Stimulated activated CD8-positive, alpha-beta memory T cell treated with anti-CD3 and anti-CD28 coated beads, Interleukin-4, amount 100 ng/mL, for 24 hours (primary cell): ENCODE results near the gene SLCO6A1.

Experiments used
- DNase-seq: peaks from one replicate; pipeline ENCODE4 v3.0.0-alpha.2; 2020; ENCODE audit warnings: low read depth

Gene SLCO6A1

DNA sequence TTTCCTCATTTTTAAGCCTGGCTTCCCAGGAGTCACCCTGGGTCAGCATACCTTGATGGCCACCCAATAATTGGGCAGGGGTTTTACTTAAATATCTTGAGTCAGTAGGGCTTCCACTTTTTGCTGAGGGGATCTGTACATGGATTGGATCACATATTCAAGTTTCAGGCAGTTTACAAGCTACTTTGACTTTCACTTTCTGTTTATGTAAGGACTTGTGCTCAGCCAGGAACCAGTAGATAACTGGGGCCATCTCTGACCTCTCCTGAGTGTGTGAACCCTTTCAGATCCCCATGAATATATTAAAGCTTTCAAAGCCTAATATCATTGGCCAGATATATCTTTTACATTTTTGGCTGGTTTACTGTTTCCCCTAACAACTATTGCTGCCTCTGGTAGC lies 45.1 kb downstream of the SLCO6A1 start:
- no peak for DNase-seq

DNA sequence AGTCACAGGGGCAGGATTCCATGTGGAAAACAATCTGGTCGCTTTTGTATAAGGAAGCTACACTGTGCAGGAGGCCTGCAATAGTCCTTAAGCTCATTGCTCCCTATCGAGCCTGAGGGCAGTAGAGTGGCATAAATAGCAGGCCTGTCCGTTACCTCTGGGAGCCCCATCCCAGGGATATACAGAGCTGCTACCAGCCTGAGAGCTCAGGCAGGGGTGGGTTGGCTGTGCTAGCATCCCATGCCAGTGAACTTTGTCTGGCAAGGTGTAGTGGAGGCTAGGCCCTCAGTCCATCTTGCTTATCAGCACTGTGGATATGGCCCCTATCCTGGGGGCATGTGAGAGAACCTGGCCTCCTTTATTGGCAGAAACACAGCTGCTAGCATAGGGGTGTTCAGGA lies 47.7 kb downstream of the SLCO6A1 start:
- DNase-seq = no peak

DNA sequence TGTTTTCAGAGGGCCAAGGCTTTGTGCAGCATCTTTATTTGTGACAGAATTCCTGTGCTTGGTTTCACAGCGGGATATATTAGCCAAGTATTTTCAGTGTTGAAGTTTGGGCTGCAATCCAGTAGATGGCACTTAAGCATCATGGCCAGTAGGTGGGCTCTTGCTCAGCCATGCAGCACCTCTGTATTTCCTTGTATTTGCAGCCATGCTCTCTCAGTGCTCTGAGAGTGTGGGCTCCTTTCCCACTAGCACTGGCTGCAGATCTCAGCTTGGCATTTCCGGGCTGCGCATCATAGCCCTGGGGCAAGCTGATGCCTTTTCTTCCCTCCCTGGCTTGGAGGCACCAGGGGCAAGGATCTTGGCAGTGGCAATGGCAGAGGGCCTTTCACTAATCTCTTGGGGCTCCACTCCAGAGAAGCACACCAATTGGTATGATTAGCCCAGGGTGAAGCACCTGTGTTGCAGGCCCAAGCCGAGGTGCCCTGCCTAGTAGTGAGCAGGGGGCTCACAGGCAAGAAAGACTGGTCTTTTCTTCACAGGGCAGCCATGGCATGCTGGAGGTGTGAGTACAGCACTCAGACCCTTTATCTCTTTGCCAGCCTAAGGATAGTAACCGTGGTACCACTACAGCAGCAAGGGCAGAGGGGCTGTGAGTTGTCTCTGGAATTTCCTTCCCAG lies 48.3 kb downstream of the SLCO6A1 start:
- no peak for DNase-seq

GRCh38 chr5:102433473-102433872 lies 65.3 kb downstream of the SLCO6A1 start:
- DNase-seq = no peak

GRCh38 chr5:102421647-102422046 lies 77.2 kb downstream of the SLCO6A1 start:
- no peak for DNase-seq

- DNase-seq = no peak
Measured at GRCh38 chr5:102418531-102418930, 80.3 kb downstream of the SLCO6A1 start.

DNA sequence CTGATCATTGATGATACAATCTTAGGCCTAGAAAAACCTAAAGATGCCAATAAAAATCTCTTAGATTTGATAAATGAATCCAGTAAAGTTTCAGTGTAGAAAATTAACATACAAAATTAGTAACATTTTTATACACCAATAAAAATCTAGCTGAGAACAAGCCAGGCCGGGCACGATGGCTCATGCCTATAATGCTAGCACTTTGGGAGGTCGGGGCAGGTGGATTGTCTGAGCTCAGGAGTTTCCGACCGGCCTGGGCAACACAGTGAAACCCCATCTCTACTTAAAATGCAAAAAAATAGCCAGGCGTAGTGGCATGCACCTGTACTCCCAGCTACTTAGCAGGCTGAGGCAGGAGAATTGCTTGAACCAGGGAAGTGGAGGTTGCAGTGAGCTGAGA lies 84.4 kb downstream of the SLCO6A1 start:
- no peak for DNase-seq

DNA sequence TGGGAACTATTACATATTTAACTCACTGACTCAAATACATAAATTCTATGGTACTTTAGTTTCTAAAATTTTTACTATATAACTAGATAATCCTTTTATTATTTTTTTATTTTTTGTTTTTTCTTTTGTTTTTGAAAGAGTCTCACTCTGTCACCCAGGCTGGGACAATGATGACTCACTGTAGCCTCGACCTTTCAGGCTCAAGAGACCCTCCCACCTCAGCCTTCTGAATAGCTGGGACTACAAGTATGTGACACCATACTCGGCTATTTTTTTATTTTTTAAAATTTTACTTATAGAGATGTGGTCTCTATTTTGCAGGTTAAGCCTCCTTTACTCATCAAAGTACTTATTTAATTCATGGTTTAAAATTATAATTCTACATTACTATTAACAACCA lies 110.6 kb downstream of the SLCO6A1 start:
- DNase-seq = no peak

DNA sequence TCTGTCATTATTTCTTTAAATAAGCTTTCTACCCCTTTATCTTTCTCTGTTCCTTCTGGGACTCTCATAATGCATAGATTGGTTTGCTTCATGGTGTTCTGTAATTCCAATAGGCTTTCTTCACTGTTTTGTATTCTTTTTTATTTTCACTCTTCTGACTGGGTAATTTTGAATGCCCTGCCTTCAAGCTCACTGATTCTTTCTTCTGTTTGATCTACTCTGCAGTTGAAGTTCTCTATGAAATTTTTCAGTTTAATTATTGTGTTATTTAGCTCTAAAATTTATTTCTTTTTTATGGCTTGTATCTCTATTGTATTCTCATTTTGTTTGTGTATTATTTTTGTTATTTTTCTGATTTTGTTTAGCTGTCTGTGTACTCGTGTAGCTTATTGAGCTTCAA lies 113.4 kb downstream of the SLCO6A1 start:
- no peak for DNase-seq

DNA sequence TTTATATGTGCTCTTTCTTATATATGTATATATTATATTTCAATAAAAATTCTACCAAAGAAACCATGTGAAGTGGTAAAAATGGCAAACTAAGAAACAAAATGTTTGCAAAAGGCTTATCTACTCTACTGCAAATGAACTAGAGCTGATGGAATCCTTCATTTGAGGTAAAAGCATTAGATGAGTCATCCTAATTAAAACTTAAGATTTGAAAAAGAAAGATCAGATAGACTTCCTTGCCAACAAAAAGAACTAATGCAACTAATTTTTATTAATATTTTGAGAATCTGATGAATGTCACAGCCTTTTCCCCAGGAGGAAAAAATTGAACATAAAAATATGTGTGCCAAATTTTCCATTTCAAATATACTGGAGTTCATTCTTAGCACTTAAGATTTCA lies 118.6 kb downstream of the SLCO6A1 start:
- no peak for DNase-seq

DNA sequence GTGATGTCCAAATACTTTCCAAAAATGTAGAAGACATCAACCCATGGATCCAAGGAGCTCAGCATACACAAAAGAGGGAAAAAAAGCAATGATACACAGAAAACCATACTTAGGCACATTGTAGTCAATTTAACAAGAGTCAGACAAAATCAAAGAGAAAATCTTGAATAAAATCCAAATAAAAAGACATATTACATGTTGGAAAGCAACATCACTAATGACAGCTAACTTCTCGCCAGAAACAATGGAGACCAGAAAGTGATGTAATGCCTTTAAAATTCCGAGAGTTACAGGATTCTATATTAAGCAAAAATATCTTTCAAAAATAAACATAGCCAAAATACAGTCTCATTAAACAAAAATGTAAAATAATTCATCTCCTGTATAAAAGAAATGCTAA lies 122.9 kb downstream of the SLCO6A1 start:
- DNase-seq = no peak

- no peak for DNase-seq
Measured at GRCh38 chr5:102375272-102375671, 123.5 kb downstream of the SLCO6A1 start.

GRCh38 chr5:102368392-102368791 lies 130.4 kb downstream of the SLCO6A1 start:
- no peak for DNase-seq

DNA sequence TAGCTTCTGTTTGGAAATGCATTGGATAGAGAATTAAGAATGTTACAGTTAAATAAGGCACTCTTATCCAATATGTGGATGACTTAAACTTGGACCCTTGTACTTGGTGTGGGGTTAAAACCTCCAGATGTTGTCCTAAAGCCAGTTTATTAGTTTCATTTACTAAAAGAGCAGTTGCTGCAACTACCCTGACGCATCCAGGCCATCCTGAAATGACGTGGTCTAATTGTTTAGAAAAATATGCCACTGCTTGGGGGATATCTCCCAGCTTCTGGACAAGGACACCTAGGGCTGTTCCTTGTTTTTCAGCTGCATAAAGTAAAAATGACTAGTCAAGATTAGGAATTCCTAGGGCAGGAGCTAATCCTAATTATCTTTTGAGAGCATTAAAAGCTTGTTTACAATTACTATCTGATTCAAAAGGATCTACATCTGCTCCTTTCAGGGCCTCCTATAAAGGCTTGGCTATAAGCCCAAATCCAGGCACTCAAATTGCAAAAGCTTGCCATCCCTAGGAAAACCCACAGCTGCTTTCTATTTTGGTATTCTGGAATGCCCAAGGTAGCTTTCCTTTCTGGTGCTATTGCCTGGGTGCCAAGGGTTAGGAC lies 157.0 kb downstream of the SLCO6A1 start:
- no peak for DNase-seq

- DNase-seq = no peak
Measured at GRCh38 chr5:102324714-102325113, 174.1 kb downstream of the SLCO6A1 start.
